HG03045 (cell line): ENCODE results near the gene OPRPN.

Experiments used
- ATAC-seq: cut with Tn5 transposase; IDR thresholded peaks from one replicate; pipeline ENCODE4 v1.9.1; 2021; ENCODE audit warnings: mild to moderate bottlenecking, moderate library complexity; ENCODE audit not compliant: unreplicated experiment

The OPRPN gene

DNA sequence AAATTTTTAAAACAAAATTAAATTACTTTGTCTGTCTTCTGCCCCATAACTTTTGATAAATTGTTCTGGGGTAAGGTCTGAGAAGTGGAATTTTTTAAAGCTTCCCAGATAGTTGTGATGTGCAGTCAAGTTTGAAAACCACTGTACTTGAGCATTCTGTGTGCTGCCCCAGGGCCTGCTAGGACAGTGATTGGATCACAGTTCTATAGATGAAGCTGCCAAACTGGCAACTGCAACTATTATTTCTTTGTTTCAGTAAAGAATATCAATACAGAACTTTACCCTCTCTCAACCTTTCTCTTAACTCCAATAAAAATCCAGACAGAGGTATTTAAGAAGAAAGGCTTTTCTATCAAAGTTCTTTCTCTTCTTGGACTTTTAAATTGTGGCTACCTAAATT lies at the start of gene OPRPN:
Gene OPRPN (plus strand): TSS at position 361 of the 400 bp plus-strand sequence. CDS start 1,346 bp downstream, outside the sequence.
- ATAC-seq, result no peak

DNA sequence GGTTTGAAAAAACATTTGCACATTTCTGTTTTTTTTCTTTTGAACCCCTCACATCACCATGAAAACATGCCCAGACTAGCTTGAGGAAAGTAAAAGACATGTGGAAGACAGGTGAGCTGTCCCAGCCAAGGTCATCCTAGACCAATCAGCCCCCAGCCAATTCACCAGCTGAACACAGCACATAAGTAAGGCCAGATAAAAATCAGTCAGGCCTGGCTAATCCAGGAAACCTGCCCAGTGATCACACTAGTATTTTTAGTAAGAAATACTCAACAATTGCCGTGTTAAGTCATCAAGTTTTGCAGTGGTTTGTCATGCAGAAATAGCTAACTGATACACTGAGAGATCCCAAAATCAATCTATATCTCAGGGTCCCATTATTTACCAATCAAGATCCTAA lies 41.6 kb upstream of the OPRPN start:
- ATAC-seq, result no peak

DNA sequence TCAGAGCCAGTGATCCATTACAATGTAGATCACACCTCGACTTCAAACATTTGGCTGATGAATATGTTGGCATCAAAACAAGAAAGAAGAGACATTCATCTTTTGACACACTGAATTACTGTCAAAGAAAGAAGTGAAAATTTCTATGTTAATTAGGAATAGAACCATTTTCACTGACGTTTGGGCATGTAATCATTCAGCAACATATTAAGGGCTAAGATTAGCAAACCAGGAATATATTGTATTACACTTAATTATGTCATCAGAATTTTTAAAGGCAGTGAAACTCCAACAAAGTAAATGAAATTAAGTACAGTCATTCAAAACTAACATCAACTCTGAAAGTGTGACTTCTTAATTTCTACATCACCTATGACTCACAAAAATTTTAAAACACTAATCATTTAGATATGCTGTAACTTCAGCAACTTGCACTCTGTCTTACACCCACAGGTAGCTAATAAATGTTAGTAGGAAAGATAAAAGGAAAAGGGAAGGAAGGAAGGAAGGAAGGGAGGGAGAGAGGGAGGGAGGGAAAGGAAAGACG lies 38.6 kb upstream of the OPRPN start:
- no peak for ATAC-seq

DNA sequence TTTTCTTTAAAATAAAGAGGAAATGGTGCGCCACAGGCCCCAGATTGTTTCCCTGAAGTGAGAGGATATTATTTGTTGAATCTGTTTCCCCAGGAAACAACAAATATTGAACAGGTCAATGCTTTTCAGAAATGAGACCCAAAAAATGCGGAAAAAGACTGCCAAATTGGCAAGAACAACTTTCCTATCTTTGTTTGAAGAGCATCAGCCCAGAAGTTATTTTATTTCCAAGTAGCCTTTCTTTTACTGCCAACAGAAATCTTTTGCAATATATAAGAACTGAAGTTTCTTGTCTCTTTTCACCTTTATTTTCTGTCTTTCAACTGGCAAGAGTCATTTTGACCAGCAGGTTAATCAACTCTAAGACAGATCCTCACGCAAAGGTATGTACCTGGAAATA lies 37.3 kb upstream of the OPRPN start, which contains the start of gene SMR3A:
Gene SMR3A (plus strand): TSS at position 301 of the 400 bp plus-strand sequence. CDS start 1,356 bp downstream, outside the sequence.
- ATAC-seq, result no peak

- no peak for ATAC-seq
Measured at GRCh38 chr4:70364002-70364401, 33.7 kb upstream of the OPRPN start.

- ATAC-seq, result no peak
Measured at GRCh38 chr4:70365479-70365878, 32.3 kb upstream of the OPRPN start.

DNA sequence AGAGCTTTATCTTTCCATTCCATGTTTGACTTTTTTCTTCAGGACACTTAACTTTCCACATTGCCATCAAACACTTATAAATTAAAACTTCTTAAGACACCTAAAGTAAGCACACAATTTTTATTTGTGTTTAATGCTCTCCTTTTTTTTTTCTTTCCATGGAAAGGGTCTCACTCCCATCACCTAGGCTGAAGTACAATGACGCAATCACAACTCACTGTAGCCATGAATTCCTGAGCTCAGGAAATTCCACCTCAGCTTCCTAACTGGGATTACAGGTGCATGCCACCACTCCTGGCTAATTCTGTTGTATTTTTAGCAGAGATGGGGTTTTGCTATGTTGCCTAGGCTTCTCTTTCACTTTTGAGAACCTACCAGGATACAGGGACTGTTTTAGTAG lies 29.9 kb upstream of the OPRPN start:
- no peak for ATAC-seq

DNA sequence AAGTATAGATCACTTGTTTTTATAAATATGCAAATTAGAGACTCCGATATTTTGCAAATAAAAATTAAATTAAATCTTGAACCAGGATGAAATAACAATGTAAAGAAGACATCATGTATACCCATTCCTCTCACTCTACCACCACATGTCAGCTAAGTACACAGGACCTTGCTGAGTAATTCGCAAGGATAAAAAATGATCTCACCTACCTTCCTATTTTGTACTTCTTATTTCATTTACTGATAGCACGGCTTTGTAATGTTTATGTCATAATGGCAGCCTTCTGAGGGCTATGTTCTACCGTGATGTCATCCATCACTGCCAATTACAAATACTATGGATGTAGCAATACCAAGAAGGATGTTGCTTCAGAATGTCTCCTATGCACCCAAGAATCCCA lies 25.8 kb upstream of the OPRPN start:
- no peak for ATAC-seq

DNA sequence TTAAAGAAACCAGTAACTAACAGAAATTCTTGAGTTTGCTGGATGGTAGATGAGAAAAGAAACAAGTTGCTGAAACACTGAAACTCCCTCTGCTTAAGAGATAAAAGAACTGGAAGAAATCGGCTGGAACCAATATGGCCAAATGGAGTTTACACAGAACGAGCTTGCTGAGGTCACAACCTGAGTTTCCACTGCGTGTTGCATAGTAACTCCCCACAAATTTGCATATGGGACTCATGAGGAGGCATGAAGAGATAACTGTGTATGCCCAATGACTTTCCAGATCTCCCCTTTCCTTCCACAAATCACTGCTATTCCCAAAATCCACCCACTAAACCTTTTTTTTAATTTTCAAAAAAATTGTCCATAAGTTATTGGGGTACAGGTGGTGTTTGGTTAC lies 25.0 kb upstream of the OPRPN start:
- no peak for ATAC-seq

- ATAC-seq, result no peak
Measured at GRCh38 chr4:70380578-70380977, 17.2 kb upstream of the OPRPN start.

- ATAC-seq, result no peak
Measured at GRCh38 chr4:70382691-70383181, 15.0 kb upstream of the OPRPN start, which contains the start of gene SMR3B. TSS of gene SMR3B (plus strand) at chr4:70383131. CDS start at chr4:70384511, 1,380 bp downstream.

DNA sequence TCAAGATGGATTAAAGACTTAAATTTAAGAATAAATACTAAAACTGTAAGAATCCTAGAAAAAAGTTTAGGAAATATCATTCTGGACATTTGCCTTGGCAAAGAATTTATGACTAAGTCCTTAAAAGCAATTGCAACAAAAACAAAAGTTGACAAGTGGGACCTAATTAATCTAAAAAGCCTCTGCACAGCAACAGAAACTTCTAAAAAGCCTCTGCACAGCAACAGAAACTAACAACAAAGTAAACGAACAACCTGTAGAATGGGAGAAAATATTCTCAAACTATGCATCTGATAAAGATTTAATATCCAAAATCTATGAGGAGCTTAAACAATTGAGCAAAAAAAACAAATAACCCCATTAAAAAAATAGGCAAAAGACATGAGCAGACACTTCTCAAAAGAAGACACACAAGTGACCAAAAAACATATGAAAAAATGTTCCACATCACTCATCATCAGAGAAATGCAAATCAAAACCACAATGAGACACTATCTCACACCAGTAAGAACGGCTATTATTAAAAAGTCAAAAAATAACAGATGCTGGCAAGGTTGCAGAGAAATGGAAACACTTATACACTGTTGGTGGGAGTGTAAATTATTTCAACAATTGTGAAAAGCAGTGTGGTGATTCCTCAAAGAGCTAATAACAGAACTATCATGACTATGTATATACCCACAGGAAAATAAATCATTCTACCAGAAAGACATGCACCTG lies 5.5 kb upstream of the OPRPN start:
- peak; percentile 54 for ATAC-seq

DNA sequence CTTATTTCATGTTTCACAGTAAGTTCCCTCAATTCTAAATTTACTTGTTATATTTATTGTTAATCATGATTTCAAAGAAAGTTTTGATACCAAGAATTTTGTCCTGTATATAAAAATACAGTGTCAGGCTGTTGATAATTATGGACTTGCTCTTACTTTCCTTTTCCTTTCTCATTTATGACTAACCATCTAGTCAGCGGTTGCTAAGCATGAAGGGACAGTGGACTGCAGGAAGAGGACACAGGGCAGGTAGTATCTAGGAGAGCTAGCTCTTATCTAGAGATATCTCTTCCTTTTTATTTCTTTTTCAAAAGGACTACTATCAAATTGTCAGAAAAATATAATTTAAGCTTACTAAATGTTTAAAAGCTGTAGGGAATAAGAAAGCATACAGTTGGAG lies 1.6 kb downstream of the OPRPN start:
- no peak for ATAC-seq

- peak; percentile 65 for ATAC-seq
Measured at GRCh38 chr4:70402762-70403161, 5.0 kb downstream of the OPRPN start.

GRCh38 chr4:70405765-70406164 lies 8.0 kb downstream of the OPRPN start:
- ATAC-seq, result no peak

DNA sequence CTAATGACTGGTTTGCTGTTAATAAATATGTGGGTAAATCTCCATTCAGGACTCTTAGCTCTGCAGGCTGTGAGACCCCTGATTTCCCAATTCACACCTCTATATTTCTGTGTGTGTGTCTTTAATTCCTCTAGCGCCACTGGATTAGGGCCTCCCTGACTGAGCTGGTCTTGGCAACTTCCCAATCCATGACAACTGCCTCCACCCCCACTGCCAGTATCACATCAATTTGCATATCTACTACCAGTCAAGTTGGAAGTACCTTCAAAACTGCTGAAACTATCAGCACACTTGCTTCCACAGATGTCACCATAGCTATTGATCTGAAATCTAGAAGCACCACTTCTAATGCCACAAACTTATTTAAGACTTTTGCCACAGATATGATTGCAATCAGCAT lies 27.6 kb downstream of the OPRPN start:
- ATAC-seq, result no peak

GRCh38 chr4:70426789-70427188 lies 29.0 kb downstream of the OPRPN start:
- ATAC-seq, result no peak

GRCh38 chr4:70437197-70437596 lies 39.5 kb downstream of the OPRPN start:
- no peak for ATAC-seq

DNA sequence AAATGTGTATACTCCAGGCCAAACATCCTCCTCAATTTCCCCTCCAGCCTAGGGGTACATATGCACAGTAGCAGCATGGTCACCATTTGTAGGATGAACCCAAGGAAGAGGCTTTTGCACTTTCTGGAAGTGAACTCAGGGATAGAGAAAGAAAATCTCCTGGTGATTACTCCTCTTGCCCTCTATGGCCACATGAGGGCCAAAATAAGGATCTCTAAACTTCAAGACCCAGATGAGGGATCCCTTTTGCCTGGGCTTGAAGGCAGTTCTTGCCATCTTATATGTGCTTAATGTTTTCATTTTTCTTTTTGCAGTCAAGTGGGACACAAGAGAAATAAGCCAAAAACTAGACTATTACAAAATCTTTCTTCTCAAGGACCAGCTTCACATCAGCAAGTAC lies 44.7 kb downstream of the OPRPN start:
- no peak for ATAC-seq

DNA sequence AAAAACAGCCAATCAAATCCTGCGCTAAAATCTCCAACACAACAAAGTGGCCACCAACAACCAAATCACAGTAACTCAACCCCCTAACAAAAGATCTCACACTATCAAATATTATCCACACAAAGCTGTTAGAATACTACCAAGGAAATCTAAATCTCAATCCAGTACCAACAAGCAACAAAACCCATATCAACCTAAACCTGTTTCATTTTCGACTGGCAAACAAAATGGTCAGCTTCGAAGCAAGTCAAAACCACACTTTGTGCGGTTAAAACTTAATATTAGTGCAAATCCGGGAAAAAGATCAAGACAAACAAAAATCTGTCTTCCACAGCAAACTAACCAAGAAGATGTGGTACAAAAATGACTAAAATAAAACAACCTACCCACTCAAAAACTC lies 45.6 kb downstream of the OPRPN start:
- ATAC-seq, result no peak

DNA sequence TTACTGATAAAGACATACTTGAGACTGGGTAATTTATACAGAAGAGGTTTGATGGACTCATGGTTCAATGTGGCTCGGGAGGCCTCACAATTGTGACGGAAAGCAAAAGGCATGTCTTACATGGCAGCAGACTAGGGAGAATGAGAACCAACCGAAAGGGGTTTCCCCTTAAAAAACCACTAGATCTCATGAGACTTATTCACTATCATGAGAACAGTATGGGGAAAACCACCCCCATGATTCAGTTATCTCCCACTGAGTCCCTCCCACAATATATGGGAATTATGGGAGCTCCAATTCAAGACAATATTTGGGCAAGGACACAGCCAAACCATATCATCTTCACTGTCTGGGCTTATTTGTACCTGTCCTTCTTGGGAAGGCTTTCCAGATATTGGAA lies 51.5 kb downstream of the OPRPN start:
- ATAC-seq, result peak; percentile 56

GRCh38 chr4:70452946-70453345 lies 55.2 kb downstream of the OPRPN start:
- ATAC-seq, result no peak
